Psoas muscle (tissue), 8 donors: ENCODE results near the gene RNF112. TPM values are rescaled to one million over a fixed set of nuclear protein-coding genes. Genes with fewer than 3 reads are reported as not detected.

Experiments
- ATAC-seq, 4 donors: fragments of 200-7000 bp; cut with Tn5 transposase; one replicate each; pipeline ENCODE4 v1.9.1; 2020; ENCODE audit warnings: moderate library complexity in 3 of 4, mild to moderate bottlenecking in 2 of 4
- DNase-seq, 2 donors: peaks; one replicate each; pipeline ENCODE4 v3.0.0-alpha.2; 2020
- H3K27ac ChIP-seq: fragments of 200-600 bp; one replicate; pipeline ENCODE4 v1.8.0; 2022
- H3K27me3 ChIP-seq, 3 donors: fragments of 200-600 bp in 1 of 3; one replicate each; pipeline versions ENCODE4 v1.6.1 to v1.8.0; 2013 to 2022; ENCODE audit warnings: low read length in 2 of 3, mild to moderate bottlenecking in 2 of 3, moderate library complexity in 1 of 3; ENCODE audit not compliant: insufficient read depth in 3 of 3
- H3K36me3 ChIP-seq, 2 donors: fragments of 200-600 bp in 1 of 2; one replicate each; pipeline versions ENCODE4 v1.6.1 to v1.8.0; 2013 to 2022; ENCODE audit warnings: low read depth in 1 of 2, mild to moderate bottlenecking in 1 of 2, moderate library complexity in 1 of 2; ENCODE audit not compliant: insufficient read depth in 1 of 2
- H3K4me1 ChIP-seq: fragments of 200-600 bp; one replicate; pipeline ENCODE4 v1.8.0; 2022
- H3K4me3 ChIP-seq: fragments of 200-600 bp; one replicate; pipeline ENCODE4 v1.8.0; 2022; ENCODE audit warnings: mild to moderate bottlenecking
- H3K9me3 ChIP-seq: fragments of 200-600 bp; one replicate; pipeline ENCODE4 v1.8.0; 2022
- WGBS, 3 donors: extraction: QIAGEN DNeasy Blood & Tissue Kit; methylation state at CpG; one replicate each; pipeline versions ENCODE4 v1.1.6 to v1.1.7; 2013; 5-methylcytosine and 5-hydroxymethylcytosine counted together
- intact Hi-C, 2 donors: fragments of 100-400 bp; cut with DNase I; formaldehyde crosslinking; loops; one replicate each; pipeline versions ENCODE4 v1.11.0 to v1.14.2; 2022
- polyA plus RNA-seq, 3 donors: library from polyadenylated mRNA; stranded (reverse); fragments of 200-250 nt; gene quantifications; one replicate each; pipeline ENCODE4 v1.2.3, GENCODE V29; 2013
- total RNA-seq, 4 donors: library from RNA; stranded (reverse); fragmentation: NEBNext Ultra II Directional in 2 of 4; extraction: Animal tissue kit (Norgen Biotek cat#: 25700) in 2 of 4; gene quantifications; one replicate each; pipeline versions ENCODE4 v1.2.1 to v1.2.4, GENCODE V29; 2021 to 2023
- TF ChIP-seq, protein P1 (sequence below): fragments of 200-600 bp; IDR thresholded peaks from one replicate; pipeline ENCODE4 v1.8.0; 2022; ENCODE audit warnings: antibody characterized with exemption
- donor health status: healthy with polysubstance abuse.
- donor health status: DM: no; HTN: no; CAD: no; lungs with moderate emphysema.
- donor health status: Bipolar disorder and iron deficiency.
- donor health status: healthy.
- donor health status: DM: yes; HTN: yes; CAD: no.
- donor health status: DM: no; HTN: no; CAD: no.
- donor health status: DM: no; HTN: no; CAD: no.
- donor health status: DM: yes; HTN: yes; CAD: no.

The RNF112 gene
- total and polyA plus RNA-seq, 7 donors = 0.25 to 1.5 (median 1.1) TPM

GRCh38 chr17:19401321-19402010 lies 9.6 kb upstream of the RNF112 start:
- WGBS, 3 donors = 78 to 84% (median 79%) methylated on average over 8 of the region's 8 CpGs

GRCh38 chr17:19402171-19402570 lies 8.9 kb upstream of the RNF112 start:
- H3K4me3 ChIP-seq = no peak overlapping the region

More at GRCh38 chr17:19401321-19402010, 9.6 kb upstream of the RNF112 start:
- intact Hi-C loops = no loop called here
- DNase-seq = no peak
- Histone ChIP-seq H3K4me3 (no peak overlapping the region), H3K36me3 (no peaks in the 10 kb centered on the region), H3K27me3 (no peaks in the 10 kb centered on the region), H3K27ac (no peak overlapping the region), H3K9me3 (no peaks in the 10 kb centered on the region), H3K4me1 (no peaks in the 10 kb centered on the region)
- TF ChIP-seq, protein P1, sequence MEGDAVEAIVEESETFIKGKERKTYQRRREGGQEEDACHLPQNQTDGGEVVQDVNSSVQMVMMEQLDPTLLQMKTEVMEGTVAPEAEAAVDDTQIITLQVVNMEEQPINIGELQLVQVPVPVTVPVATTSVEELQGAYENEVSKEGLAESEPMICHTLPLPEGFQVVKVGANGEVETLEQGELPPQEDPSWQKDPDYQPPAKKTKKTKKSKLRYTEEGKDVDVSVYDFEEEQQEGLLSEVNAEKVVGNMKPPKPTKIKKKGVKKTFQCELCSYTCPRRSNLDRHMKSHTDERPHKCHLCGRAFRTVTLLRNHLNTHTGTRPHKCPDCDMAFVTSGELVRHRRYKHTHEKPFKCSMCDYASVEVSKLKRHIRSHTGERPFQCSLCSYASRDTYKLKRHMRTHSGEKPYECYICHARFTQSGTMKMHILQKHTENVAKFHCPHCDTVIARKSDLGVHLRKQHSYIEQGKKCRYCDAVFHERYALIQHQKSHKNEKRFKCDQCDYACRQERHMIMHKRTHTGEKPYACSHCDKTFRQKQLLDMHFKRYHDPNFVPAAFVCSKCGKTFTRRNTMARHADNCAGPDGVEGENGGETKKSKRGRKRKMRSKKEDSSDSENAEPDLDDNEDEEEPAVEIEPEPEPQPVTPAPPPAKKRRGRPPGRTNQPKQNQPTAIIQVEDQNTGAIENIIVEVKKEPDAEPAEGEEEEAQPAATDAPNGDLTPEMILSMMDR = no peak
- ATAC-seq = no peak

DNA sequence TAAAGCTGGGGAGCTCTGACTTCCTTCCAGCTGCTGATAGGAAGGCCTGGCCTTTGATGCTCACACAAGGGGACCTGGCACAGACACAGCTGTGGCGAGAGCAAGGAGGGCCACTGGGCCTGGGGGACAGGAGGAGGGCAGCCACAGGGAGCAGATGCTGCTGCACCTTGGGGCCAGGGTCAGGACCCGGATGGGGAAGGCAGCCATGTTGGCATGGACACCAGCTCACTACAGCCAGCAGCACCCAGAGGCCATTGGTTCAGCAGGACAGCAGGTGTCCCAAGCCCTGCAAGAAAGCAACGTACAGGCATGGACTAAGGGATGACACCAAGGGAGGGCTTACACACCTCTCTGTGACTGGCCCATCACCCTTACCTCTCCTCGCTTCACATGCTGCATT lies 8.0 kb upstream of the RNF112 start:
- TF ChIP-seq, protein P1 = no peak
- intact Hi-C loops = no loop called here
- no peaks in the 10 kb centered on the region for H3K9me3 ChIP-seq
- ATAC-seq (no peak), DNase-seq (no peak)
- H3K36me3 ChIP-seq = no peaks in the 10 kb centered on the region
- no peak overlapping the region for H3K4me3 ChIP-seq
- WGBS, 3 donors = 85 to 94% (median 90%) methylated on average over 4 of the region's 4 CpGs
- no peaks in the 10 kb centered on the region for H3K4me1 ChIP-seq
- H3K27ac ChIP-seq = no peak overlapping the region
- no peaks in the 10 kb centered on the region for H3K27me3 ChIP-seq

More at GRCh38 chr17:19402171-19402570, 8.9 kb upstream of the RNF112 start:
- intact Hi-C loops = no loop called here
- 50 to 65% (median 55%) methylated on average over 1 of the region's 1 CpG for WGBS, 3 donors
- DNase-seq (no peak), ATAC-seq (no peak)
- H3K27ac ChIP-seq = no peak overlapping the region
- H3K36me3 ChIP-seq = no peaks in the 10 kb centered on the region
- TF ChIP-seq, protein P1 = no peak
- H3K9me3 ChIP-seq = no peaks in the 10 kb centered on the region
- H3K4me1 ChIP-seq = no peaks in the 10 kb centered on the region
- H3K27me3 ChIP-seq = no peaks in the 10 kb centered on the region

DNA sequence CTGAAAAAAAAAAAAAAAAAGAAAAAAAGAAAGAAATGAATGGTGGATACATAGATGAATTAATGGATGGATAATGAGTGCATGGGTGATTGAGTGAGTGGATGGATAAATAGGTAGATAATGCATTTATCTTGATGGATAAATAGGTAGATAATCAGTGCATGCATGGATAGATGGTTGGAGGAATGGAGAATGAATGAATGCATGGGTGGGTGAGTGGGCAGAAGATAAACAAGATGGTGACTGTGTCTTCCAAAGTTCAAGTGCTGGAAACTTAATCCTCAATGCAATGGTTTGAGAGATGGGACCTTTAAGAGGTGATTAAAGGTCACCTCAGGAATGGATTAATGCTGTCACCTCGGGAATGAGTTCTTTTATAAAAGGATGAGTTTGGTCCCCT lies 6.8 kb upstream of the RNF112 start:
- no peaks in the 10 kb centered on the region for H3K27me3 ChIP-seq
- no peak overlapping the region for H3K4me3 ChIP-seq
- no peaks in the 10 kb centered on the region for H3K36me3 ChIP-seq
- no peak overlapping the region for H3K27ac ChIP-seq
- intact Hi-C loops = no loop called here
- H3K4me1 ChIP-seq = no peaks in the 10 kb centered on the region
- ATAC-seq (no peak), DNase-seq (no peak)
- H3K9me3 ChIP-seq = no peaks in the 10 kb centered on the region
- WGBS, 3 donors = 82 to 88% (median 83%) methylated on average over 1 of the region's 1 CpG
- TF ChIP-seq, protein P1 = no peak

- WGBS, 3 donors = 90 to 95% (median 91%) methylated on average over 5 of the region's 5 CpGs
- Histone ChIP-seq H3K9me3 (no peaks in the 10 kb centered on the region), H3K4me1 (no peaks in the 10 kb centered on the region), H3K4me3 (no peak overlapping the region), H3K36me3 (no peaks in the 10 kb centered on the region), H3K27me3 (no peaks in the 10 kb centered on the region), H3K27ac (no peak overlapping the region)
- TF ChIP-seq, protein P1 = no peak
- no peak for ATAC-seq
- intact Hi-C loops = no loop called here
- no peak for DNase-seq
These were observed 5.9 kb upstream of the RNF112 start for GRCh38 chr17:19405114-19405513.
